ENCODE data around the gene CHST9. TPM values are rescaled to one million over a fixed set of nuclear protein-coding genes. Genes with fewer than 3 reads are reported as not detected.

CHST9 gene
- total RNA-seq, 2 donors from 2014 or later = 10.3 to 19.3 TPM

GRCh38 chr18:27005589-27005988 lies 179.5 kb downstream of the CHST9 start:
- intact Hi-C loops (cut with DNase I) = no loop called here
- DNase-seq (ENCODE audit: low spot score) = no peak

GRCh38 chr18:27004056-27004829 lies 180.9 kb downstream of the CHST9 start:
- no peaks in the 10 kb centered on the region for H3K27me3 ChIP-seq (replicated peaks; ENCODE audit: insufficient read depth)
- DNase-seq (ENCODE audit: low spot score) = no peak
- no peak overlapping the region for H3K4me3 ChIP-seq
- intact Hi-C loops (cut with DNase I) = no loop called here
- H3K4me1 ChIP-seq (replicated peaks) = no peaks in the 10 kb centered on the region
- no peak overlapping the region for H3K27ac ChIP-seq
- TF ChIP-seq POLR2AphosphoS5 (IDR thresholded peaks at IDR 0.05) = no peak
- peak in 2 of 4 experiments; percentile 33 to 38 for TF ChIP-seq CTCF (IDR thresholded peaks at IDR 0.05)
- WGBS = 59% methylated on average over 9 of the region's 9 CpGs
- H3K36me3 ChIP-seq = no peaks in the 10 kb centered on the region
- H3K9me3 ChIP-seq = no peaks in the 10 kb centered on the region

More at GRCh38 chr18:27005589-27005988, 179.5 kb downstream of the CHST9 start:
- H3K4me3 ChIP-seq = no peak overlapping the region
- WGBS = 59% methylated on average over 1 of the region's 1 CpG
- no peaks in the 10 kb centered on the region for H3K4me1 ChIP-seq (replicated peaks)
- no peaks in the 10 kb centered on the region for H3K36me3 ChIP-seq
- TF ChIP-seq POLR2AphosphoS5 (IDR thresholded peaks at IDR 0.05) (no peak), POLR2A (IDR thresholded peaks at IDR 0.05) (no peak), CTCF (IDR thresholded peaks at IDR 0.05) (peak in 1 of 4 experiments; percentile 20)
- no peaks in the 10 kb centered on the region for H3K27me3 ChIP-seq (replicated peaks; ENCODE audit: insufficient read depth)
- no peaks in the 10 kb centered on the region for H3K9me3 ChIP-seq
- no peak overlapping the region for H3K27ac ChIP-seq

- Histone ChIP-seq H3K9me3 (no peaks in the 10 kb centered on the region), H3K27ac (no peak overlapping the region), H3K27me3 (replicated peaks; ENCODE audit: insufficient read depth) (no peaks in the 10 kb centered on the region), H3K36me3 (no peaks in the 10 kb centered on the region), H3K4me1 (replicated peaks) (no peaks in the 10 kb centered on the region), H3K4me3 (no peak overlapping the region)
- TF ChIP-seq POLR2A (IDR thresholded peaks at IDR 0.05) (no peak), CTCF (IDR thresholded peaks at IDR 0.05) (no peak), POLR2AphosphoS5 (IDR thresholded peaks at IDR 0.05) (no peak)
- intact Hi-C loops (cut with DNase I) = no loop called here
- 23% methylated on average over 3 of the region's 3 CpGs for WGBS
- DNase-seq (ENCODE audit: low spot score) = no peak
These were observed 185.3 kb downstream of the CHST9 start for GRCh38 chr18:26999797-27000196.

GRCh38 chr18:26993568-26993967 lies 191.5 kb downstream of the CHST9 start:
- intact Hi-C loops (cut with DNase I) = no loop called here

More at GRCh38 chr18:26993568-26993967, 191.5 kb downstream of the CHST9 start:
- H3K36me3 ChIP-seq = no peaks in the 10 kb centered on the region
- TF ChIP-seq CTCF (IDR thresholded peaks at IDR 0.05) (no peak), POLR2AphosphoS5 (IDR thresholded peaks at IDR 0.05) (no peak), POLR2A (IDR thresholded peaks at IDR 0.05) (no peak)
- no peaks in the 10 kb centered on the region for H3K9me3 ChIP-seq
- DNase-seq (ENCODE audit: low spot score) = no peak
- no peak overlapping the region for H3K27ac ChIP-seq
- 67% methylated on average over 6 of the region's 6 CpGs for whole genome bisulfite sequencing
- H3K27me3 ChIP-seq (replicated peaks; ENCODE audit: insufficient read depth) = no peaks in the 10 kb centered on the region
- no peaks in the 10 kb centered on the region for H3K4me1 ChIP-seq (replicated peaks)
- H3K4me3 ChIP-seq = no peak overlapping the region

All from prostate gland (tissue), 2 donors.